ENCODE data around the gene ZNF653.

DNA sequence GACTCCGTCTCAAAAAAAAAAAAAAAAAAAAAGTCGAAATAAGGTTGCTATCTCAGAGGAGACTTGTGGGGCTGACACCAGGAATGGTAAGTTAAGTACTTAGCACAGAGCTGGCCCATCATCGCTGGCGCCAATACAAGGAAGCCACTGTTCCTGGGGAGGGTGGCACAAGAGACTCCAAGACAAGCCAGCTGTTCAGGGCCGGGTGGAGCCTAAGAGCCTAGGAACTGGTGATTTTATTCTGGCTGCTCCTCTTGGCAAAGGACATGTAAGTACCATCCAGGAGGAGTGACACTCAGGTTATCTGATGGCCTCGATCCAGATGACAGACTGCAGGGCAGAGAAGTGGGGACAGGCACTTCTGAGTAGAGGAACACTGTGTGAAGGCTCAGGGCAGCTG, 49.6 kb upstream of the ZNF653 start:
- no peak for TF ChIP-seq CTCF (IDR thresholded peaks at IDR 0.05; ENCODE audit: extremely low read depth in 1 of 2, insufficient read depth in 1 of 2, low read depth in 1 of 2, low read length in 2 of 2)
- TF ChIP-seq GATA2 (IDR thresholded peaks at IDR 0.05; ENCODE audit: insufficient read depth, insufficient read length, low read depth, low read length): no peak
- TF ChIP-seq POLR2A (IDR thresholded peaks at IDR 0.05; ENCODE audit: low read depth, low read length): no peak
- TF ChIP-seq POLR2AphosphoS5 (IDR thresholded peaks at IDR 0.05; ENCODE audit: insufficient read depth, low read depth, low read length): no peak
- TF ChIP-seq MYC (IDR thresholded peaks at IDR 0.05; ENCODE audit: low read depth, low read length): no peak
